Measurements from ENCODE around the gene ADAMTS12. TPM values are rescaled to one million over a fixed set of nuclear protein-coding genes. Genes with fewer than 3 reads are reported as not detected.

The ADAMTS12 gene
- polyA plus RNA-seq, 3 donors, result not detected

- no peak overlapping the region for H3K4me3 ChIP-seq (replicated peaks in 1 of 3; ENCODE audit: low read depth in 2 of 3, low read length in 3 of 3)
- no CpG with 5 or more reads among the region's 1 CpG for WGBS (ENCODE audit: insufficient coverage)
- Mint-ChIP-seq H3K4me3 (no peak overlapping the region), H3K9me3 (peaks cover 0 to 10% (median 7%) of the 10 kb centered on the region in 7 donors), H3K4me1 (peaks cover 11% of the 10 kb centered on the region), H3K27ac (no peak overlapping the region), H3K36me3 (no peaks in the 10 kb centered on the region), H3K27me3 (ENCODE audit: low read depth in 3 of 3) (peaks cover 2 to 3% (median 3%) of the 10 kb centered on the region in 3 donors)
- H3K9ac ChIP-seq (ENCODE audit: insufficient read depth, low read length, poor library complexity, severe bottlenecking), result no peak overlapping the region
- peaks cover 7 to 9% of the 10 kb centered on the region in 2 donors for H3K4me1 ChIP-seq (ENCODE audit: control insufficient read depth in 1 of 2, insufficient read depth in 2 of 2, low read length in 2 of 2)
- H3K9me3 ChIP-seq (replicated peaks in 1 of 2; ENCODE audit: control insufficient read depth in 1 of 2, insufficient read depth in 1 of 2, low read length in 2 of 2), result peaks cover 0 to 6% of the 10 kb centered on the region in 2 donors
- no peaks in the 10 kb centered on the region for H3K79me2 ChIP-seq (ENCODE audit: insufficient read depth, low read length)
- intact Hi-C loops (cut with micrococcal nuclease), result no loop called here
- H4K20me1 ChIP-seq (ENCODE audit: insufficient read depth, low read length), result no peaks in the 10 kb centered on the region
- no peak overlapping the region for H3K4me2 ChIP-seq (replicated peaks; ENCODE audit: extremely low read depth, low read length, poor library complexity, severe bottlenecking)
- DNase-seq, result no peak
- H3K27ac ChIP-seq (ENCODE audit: low read depth in 1 of 2, low read length in 2 of 2), result no peak overlapping the region
- no peaks in the 10 kb centered on the region for H3K36me3 ChIP-seq (replicated peaks in 1 of 2; ENCODE audit: control insufficient read depth in 1 of 2, insufficient read depth in 2 of 2, low read length in 2 of 2)
- H2AFZ ChIP-seq (ENCODE audit: insufficient read depth, low read depth, low read length, poor library complexity, severe bottlenecking), result no peak overlapping the region
- H3K27me3 ChIP-seq (ENCODE audit: control insufficient read depth in 2 of 2, insufficient read depth in 2 of 2, low read length in 2 of 2), result no peaks in the 10 kb centered on the region
- TF ChIP-seq CTCF (IDR thresholded peaks at IDR 0.05), result no peak
Observed at GRCh38 chr5:33490071-33490665, 401.6 kb downstream of the ADAMTS12 start.

- Mint-ChIP-seq H3K4me1 (peaks cover 7% of the 10 kb centered on the region), H3K27me3 (ENCODE audit: low read depth in 3 of 3) (peaks cover 2 to 3% (median 3%) of the 10 kb centered on the region in 3 donors), H3K9me3 (peaks cover 0 to 10% (median 7%) of the 10 kb centered on the region in 7 donors), H3K36me3 (no peaks in the 10 kb centered on the region), H3K27ac (no peak overlapping the region), H3K4me3 (no peak overlapping the region)
- H3K4me2 ChIP-seq (replicated peaks; ENCODE audit: extremely low read depth, low read length, poor library complexity, severe bottlenecking), result no peak overlapping the region
- no peak for TF ChIP-seq CTCF (IDR thresholded peaks at IDR 0.05)
- no peak overlapping the region for H2AFZ ChIP-seq (ENCODE audit: insufficient read depth, low read depth, low read length, poor library complexity, severe bottlenecking)
- H4K20me1 ChIP-seq (ENCODE audit: insufficient read depth, low read length), result no peaks in the 10 kb centered on the region
- intact Hi-C loops (cut with micrococcal nuclease), result no loop called here
- H3K9me3 ChIP-seq (replicated peaks in 1 of 2; ENCODE audit: control insufficient read depth in 1 of 2, insufficient read depth in 1 of 2, low read length in 2 of 2), result peaks cover 0 to 6% of the 10 kb centered on the region in 2 donors
- no peak for DNase-seq
- H3K27ac ChIP-seq (ENCODE audit: low read depth in 1 of 2, low read length in 2 of 2), result no peak overlapping the region
- no peaks in the 10 kb centered on the region for H3K27me3 ChIP-seq (ENCODE audit: control insufficient read depth in 2 of 2, insufficient read depth in 2 of 2, low read length in 2 of 2)
- H3K4me3 ChIP-seq (replicated peaks in 1 of 3; ENCODE audit: low read depth in 2 of 3, low read length in 3 of 3), result no peak overlapping the region
- H3K9ac ChIP-seq (ENCODE audit: insufficient read depth, low read length, poor library complexity, severe bottlenecking), result no peak overlapping the region
- no peaks in the 10 kb centered on the region for H3K79me2 ChIP-seq (ENCODE audit: insufficient read depth, low read length)
- peaks cover 5 to 7% of the 10 kb centered on the region in 2 donors for H3K4me1 ChIP-seq (ENCODE audit: control insufficient read depth in 1 of 2, insufficient read depth in 2 of 2, low read length in 2 of 2)
- no peaks in the 10 kb centered on the region for H3K36me3 ChIP-seq (replicated peaks in 1 of 2; ENCODE audit: control insufficient read depth in 1 of 2, insufficient read depth in 2 of 2, low read length in 2 of 2)
- no CpG with 5 or more reads among the region's 6 CpGs for WGBS (ENCODE audit: insufficient coverage)
Observed at GRCh38 chr5:33489481-33490067, 402.2 kb downstream of the ADAMTS12 start.

All from CD14-positive monocyte (primary cell).